Measurements from ENCODE around the gene KBTBD13.
"Not testable (repeated sequence)": the region's sequence is repeated elsewhere in the genome, so short reads cannot be mapped to it uniquely, and the experiment has no call there.

KBTBD13 gene

DNA sequence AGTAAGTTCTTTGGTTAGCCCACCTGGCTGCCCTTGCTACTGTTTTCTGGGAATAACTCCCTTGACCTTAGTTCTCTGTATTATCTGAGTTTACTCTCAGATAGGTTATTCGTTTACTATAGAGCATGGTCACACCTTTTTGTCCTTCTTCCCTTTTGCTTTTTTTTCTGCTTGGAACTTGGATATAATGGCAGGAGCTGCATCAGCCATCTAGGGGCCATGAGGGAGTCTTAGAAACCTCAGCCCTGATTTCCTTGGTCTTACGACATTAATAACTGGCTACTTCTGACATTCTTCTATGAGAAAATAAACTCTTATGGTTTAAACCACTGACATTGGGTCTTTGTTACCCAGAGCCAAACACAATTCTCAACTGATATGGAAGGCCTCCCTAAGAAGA is 34.8 kb upstream of the KBTBD13 start:
- no peak for DNase-seq (ENCODE audit: low read depth)
- TF ChIP-seq, protein P1, sequence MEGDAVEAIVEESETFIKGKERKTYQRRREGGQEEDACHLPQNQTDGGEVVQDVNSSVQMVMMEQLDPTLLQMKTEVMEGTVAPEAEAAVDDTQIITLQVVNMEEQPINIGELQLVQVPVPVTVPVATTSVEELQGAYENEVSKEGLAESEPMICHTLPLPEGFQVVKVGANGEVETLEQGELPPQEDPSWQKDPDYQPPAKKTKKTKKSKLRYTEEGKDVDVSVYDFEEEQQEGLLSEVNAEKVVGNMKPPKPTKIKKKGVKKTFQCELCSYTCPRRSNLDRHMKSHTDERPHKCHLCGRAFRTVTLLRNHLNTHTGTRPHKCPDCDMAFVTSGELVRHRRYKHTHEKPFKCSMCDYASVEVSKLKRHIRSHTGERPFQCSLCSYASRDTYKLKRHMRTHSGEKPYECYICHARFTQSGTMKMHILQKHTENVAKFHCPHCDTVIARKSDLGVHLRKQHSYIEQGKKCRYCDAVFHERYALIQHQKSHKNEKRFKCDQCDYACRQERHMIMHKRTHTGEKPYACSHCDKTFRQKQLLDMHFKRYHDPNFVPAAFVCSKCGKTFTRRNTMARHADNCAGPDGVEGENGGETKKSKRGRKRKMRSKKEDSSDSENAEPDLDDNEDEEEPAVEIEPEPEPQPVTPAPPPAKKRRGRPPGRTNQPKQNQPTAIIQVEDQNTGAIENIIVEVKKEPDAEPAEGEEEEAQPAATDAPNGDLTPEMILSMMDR (conservative IDR thresholded peaks at IDR 0.05; ENCODE audit: low read depth, low read length) = no peak
- no peak overlapping the region for H3K4me3 ChIP-seq (ENCODE audit: low read depth, low read length)

DNA sequence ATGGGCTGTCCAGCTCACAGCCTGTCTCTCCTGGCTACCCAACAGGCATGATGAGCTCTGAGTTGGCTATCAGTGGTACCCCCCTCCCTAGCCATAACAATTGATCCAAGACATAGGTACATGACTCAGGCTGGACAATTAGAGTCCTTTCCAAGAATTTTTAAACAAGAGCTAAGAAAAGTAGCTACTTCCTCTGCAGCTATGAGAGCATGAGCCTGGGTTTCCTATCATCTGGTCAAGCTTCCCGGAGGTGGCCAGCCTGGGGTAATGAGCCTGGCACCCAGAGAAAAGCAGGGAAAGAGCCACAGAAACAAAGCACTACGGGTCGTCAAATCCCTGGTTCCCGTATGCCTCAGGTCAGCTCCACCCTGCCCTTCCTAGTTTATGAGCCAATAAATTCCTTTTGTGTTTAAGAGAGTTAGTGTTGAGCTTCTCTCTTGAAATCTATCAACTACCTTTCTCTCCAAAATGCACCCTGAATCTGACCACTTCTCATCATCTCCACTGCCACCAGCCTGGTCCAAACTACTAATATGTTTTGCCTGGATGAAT is 33.7 kb upstream of the KBTBD13 start:
- no peak overlapping the region for H3K4me3 ChIP-seq (ENCODE audit: low read depth, low read length)
- no peak for DNase-seq (ENCODE audit: low read depth)
- TF ChIP-seq, protein P1 (conservative IDR thresholded peaks at IDR 0.05; ENCODE audit: low read depth, low read length) = no peak

DNA sequence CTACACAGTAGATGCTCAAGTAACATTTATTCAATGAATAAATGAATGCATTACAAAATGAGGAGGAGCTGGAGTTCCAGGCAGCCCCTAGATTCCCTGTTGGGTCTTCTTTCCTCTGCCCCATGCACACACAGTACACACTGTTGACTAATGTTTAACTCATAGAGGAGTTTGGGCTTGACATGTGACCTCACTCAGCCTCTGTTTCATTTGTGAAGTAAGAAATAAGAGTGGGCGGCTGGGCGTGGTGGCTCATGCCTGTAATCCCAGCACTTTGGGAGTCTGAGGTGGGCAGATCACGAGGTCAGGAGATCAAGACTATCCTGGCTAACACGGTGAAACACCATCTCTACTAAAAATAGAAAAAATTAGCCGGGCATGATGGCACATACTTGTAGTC is 32.3 kb upstream of the KBTBD13 start:
- not testable (repeated sequence) for H3K4me3 ChIP-seq (ENCODE audit: low read depth, low read length)
- peak; percentile 59 for DNase-seq (ENCODE audit: low read depth)

DNA sequence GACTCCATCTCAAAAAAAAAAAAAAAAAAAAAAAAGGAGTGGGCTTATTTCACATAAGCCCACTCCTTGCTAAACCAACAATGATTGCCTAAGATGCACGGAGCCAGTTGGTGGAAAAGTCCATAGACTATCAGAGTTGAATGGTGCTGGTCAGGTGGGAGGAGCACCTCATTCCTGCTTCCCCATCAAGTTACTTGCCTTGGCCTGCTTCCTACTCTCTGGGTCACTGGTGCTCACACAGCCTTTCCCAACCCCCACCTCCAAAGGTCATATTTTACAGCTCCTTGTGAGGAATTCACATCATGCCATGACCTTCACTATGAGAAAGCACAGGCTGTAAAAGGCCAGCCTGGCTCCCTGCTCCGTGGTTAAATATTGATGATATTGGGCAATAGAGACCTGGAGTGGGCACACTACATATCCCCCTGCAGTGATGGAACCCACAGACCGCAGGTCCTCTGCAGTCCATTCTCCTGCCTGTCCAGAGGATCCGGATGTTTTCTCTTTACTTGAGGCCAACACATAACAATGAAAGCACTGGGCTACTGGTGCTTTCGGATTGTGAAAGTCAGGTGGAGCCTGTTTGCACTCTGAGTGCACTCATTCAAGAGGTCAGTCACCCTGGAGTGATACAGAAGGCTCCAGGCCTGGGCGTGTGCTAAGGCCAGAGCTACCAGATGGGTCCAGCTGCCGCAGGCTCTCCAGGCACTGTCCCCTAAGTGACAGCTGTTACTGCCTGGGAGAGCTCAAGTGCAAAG is 31.6 kb upstream of the KBTBD13 start, which contains the start of gene SLC51B:
TSS of gene SLC51B (plus strand) at position 664 of the 758 bp plus-strand sequence. CDS start 4,618 bp downstream, outside the sequence.
- TF ChIP-seq, protein P1 (conservative IDR thresholded peaks at IDR 0.05; ENCODE audit: low read depth, low read length) = no peak
- no peak within 1 kb of the TSS for H3K4me3 ChIP-seq (ENCODE audit: low read depth, low read length)
- peak; percentile 50 for DNase-seq (ENCODE audit: low read depth)

DNA sequence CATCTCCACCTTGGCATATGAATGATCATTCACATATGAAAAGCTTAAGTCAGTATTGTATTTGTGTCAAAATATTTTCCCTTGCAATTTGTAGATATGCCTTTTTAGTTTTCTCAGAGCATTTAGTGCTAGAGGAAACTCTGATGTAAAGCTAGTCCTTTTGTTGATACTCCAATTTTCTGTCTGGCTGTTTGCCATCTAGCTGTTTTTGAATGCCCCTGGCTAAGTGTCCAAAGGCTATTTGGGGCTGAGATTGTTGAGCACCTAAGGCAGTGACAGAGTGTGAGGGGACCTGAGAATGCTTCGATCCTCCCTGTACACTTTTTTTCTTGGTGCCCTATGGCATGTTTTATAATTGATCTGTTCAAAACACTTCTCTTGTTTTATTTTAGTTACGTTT is 28.3 kb upstream of the KBTBD13 start:
- H3K4me3 ChIP-seq (ENCODE audit: low read depth, low read length) = no peak overlapping the region
- no peak for DNase-seq (ENCODE audit: low read depth)
- TF ChIP-seq, protein P1 (conservative IDR thresholded peaks at IDR 0.05; ENCODE audit: low read depth, low read length) = no peak

DNA sequence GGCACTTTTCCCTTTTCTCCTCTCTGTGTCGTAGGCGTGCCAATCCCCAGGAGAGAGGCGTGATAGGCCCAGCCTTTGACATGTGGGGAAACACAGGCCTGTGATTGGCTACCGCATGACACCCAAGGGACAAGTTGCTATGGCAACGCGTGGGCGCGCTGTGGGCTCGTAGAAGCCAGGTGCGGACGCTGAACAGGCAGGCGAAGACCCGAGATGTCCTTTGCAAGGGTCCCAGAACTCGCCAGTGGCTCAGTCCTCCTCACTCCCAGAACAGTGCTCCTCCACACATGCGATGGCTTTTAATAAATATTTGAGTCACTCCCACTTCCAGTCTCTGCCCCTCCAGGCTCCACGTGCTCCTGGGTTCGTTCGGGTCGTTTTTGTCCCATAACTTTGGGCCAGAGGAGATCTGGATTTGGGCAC is 27.1 kb upstream of the KBTBD13 start:
- TF ChIP-seq, protein P1 (conservative IDR thresholded peaks at IDR 0.05; ENCODE audit: low read depth, low read length) = no peak
- peak; percentile 95 for DNase-seq (ENCODE audit: low read depth)
- peak overlapping the region; percentile 46 for H3K4me3 ChIP-seq (ENCODE audit: low read depth, low read length)

DNA sequence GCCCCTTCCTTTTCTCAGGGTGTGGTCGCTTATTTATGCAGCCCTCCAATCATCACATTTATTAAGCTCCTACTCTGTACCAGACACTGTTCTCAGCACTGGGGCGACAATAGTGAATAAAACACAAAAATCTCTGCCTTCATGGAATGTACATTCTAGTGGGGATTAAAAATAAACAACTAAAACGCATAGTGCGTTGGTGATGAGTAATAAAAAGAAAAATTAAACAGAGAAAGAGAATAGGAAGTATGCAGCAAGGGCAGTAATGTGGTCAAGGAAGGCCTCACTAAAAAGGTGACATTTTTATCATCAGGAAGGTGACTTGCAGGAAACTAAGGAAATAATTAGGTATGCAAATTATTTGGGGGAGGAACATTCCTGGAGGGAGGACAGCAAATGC is 26.3 kb upstream of the KBTBD13 start:
- H3K4me3 ChIP-seq (ENCODE audit: low read depth, low read length) = no peak overlapping the region
- DNase-seq (ENCODE audit: low read depth) = no peak
- TF ChIP-seq, protein P1 (conservative IDR thresholded peaks at IDR 0.05; ENCODE audit: low read depth, low read length) = no peak
